ENCODE measurements around the gene OPTN. TPM values are rescaled to one million over a fixed set of nuclear protein-coding genes. Genes with fewer than 3 reads are reported as not detected.
"Not testable (repeated sequence)": the region's sequence is repeated elsewhere in the genome, so short reads cannot be mapped to it uniquely, and the experiment has no call there.

The OPTN gene
- total RNA-seq, 1 donor from 2014 or later: 36.3 TPM

DNA sequence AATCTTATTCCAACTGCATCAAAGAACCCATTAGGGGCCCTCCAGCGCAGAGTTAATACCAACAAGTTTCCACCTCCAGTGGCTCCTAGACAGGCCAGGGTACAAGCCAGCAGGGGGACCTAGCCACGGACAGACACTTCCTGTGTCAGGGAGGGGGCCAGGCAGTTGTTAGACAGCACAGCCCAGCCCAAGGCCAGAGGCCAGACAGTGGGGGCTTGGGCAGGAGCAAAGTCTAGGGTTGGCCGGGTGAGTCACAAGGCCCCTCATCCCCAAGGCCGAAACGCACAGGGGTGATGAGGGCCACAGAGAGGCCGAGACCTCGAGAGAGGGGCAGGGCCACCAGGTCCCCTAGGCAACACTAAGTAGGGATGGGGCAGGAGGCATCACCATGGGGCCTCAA is 19.3 kb upstream of the OPTN start:
- Mint-ChIP-seq H3K27me3 (ENCODE audit: unreplicated experiment) (no peaks in the 10 kb centered on the region), H3K27ac (ENCODE audit: unreplicated experiment) (no peak overlapping the region), H3K4me3 (ENCODE audit: unreplicated experiment) (no peak overlapping the region), H3K9me3 (ENCODE audit: unreplicated experiment) (peaks cover 22% of the 10 kb centered on the region), H3K36me3 (ENCODE audit: low read depth, unreplicated experiment) (peaks cover 27% of the 10 kb centered on the region), H3K4me1 (ENCODE audit: unreplicated experiment) (no peaks in the 10 kb centered on the region)
- TF ChIP-seq, protein P1, sequence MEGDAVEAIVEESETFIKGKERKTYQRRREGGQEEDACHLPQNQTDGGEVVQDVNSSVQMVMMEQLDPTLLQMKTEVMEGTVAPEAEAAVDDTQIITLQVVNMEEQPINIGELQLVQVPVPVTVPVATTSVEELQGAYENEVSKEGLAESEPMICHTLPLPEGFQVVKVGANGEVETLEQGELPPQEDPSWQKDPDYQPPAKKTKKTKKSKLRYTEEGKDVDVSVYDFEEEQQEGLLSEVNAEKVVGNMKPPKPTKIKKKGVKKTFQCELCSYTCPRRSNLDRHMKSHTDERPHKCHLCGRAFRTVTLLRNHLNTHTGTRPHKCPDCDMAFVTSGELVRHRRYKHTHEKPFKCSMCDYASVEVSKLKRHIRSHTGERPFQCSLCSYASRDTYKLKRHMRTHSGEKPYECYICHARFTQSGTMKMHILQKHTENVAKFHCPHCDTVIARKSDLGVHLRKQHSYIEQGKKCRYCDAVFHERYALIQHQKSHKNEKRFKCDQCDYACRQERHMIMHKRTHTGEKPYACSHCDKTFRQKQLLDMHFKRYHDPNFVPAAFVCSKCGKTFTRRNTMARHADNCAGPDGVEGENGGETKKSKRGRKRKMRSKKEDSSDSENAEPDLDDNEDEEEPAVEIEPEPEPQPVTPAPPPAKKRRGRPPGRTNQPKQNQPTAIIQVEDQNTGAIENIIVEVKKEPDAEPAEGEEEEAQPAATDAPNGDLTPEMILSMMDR (IDR thresholded peaks at IDR 0.05; ENCODE audit: unreplicated experiment): no peak
- DNase-seq (ENCODE audit: low spot score): no peak

DNA sequence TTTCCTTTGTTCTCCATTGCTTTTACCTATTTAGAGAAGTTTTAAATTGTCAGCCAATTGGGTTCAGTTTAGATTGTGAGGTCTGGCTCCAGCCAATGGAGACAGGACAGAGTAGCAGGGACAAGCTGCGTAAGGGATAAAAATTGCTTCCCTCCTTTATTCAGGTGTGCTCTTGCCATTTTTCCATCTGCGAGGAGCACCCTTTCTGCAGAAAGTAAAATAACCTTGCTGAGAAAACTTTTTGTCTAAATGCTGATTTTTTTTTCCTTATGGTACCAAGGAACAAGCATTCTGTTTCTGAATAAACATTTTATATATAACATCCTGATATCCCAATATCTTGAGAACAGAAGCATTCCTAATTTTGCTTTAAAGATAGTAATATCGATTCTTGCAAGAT is 16.3 kb upstream of the OPTN start:
- H3K27me3 Mint-ChIP-seq (ENCODE audit: unreplicated experiment); H3K4me1 Mint-ChIP-seq (ENCODE audit: unreplicated experiment); H3K27ac Mint-ChIP-seq (ENCODE audit: unreplicated experiment); DNase-seq (ENCODE audit: low spot score); H3K4me3 Mint-ChIP-seq (ENCODE audit: unreplicated experiment): not testable (repeated sequence)
- peaks cover 30% of the 10 kb centered on the region for H3K36me3 Mint-ChIP-seq (ENCODE audit: low read depth, unreplicated experiment)
- peaks cover 22% of the 10 kb centered on the region for H3K9me3 Mint-ChIP-seq (ENCODE audit: unreplicated experiment)

DNA sequence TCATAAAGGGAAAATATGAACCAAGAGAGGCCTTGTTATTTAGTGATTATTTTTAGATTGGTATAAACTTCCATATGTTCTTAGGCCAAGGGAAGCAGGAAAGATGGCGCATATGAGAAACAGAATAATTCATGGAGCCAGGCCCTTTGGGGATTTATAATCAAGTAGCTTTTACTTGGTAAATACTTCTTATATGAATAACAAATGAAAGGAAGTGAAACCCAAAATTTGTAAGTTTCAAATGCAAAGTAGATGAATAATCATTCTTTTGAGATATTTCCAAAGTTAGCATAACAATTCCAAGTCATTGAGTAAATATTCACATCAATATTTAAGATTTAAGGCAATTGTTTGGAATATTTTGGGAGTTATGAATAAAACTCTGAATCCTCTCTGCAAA is 13.9 kb upstream of the OPTN start:
- TF ChIP-seq, protein P1 (IDR thresholded peaks at IDR 0.05; ENCODE audit: unreplicated experiment): no peak
- no peak overlapping the region for H3K27ac Mint-ChIP-seq (ENCODE audit: unreplicated experiment)
- no peaks in the 10 kb centered on the region for H3K4me1 Mint-ChIP-seq (ENCODE audit: unreplicated experiment)
- H3K4me3 Mint-ChIP-seq (ENCODE audit: unreplicated experiment): no peak overlapping the region
- no peak for DNase-seq (ENCODE audit: low spot score)
- no peaks in the 10 kb centered on the region for H3K27me3 Mint-ChIP-seq (ENCODE audit: unreplicated experiment)
- H3K36me3 Mint-ChIP-seq (ENCODE audit: low read depth, unreplicated experiment): peaks cover 24% of the 10 kb centered on the region
- peaks cover 12% of the 10 kb centered on the region for H3K9me3 Mint-ChIP-seq (ENCODE audit: unreplicated experiment)

DNA sequence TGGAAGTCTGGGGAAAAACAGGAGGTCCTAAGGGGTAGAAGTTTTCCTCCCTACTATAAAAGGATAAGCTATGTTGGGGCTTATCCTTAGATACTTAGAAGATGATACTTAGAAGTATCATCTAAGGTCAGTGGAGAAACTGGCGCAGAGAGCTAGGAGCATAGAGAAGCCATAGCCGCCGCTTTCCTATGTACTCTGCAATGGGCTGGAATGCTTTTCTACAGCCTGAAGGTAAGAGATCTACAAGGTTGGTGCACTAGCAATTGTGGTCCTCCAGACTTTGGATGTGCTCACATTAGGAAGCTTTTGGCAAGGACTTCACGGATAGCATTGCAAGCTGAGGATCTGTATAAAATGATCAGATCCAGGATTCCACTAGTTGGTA is 12.4 kb upstream of the OPTN start:
- TF ChIP-seq, protein P1 (IDR thresholded peaks at IDR 0.05; ENCODE audit: unreplicated experiment): no peak
- Mint-ChIP-seq H3K4me3 (ENCODE audit: unreplicated experiment) (no peak overlapping the region), H3K27ac (ENCODE audit: unreplicated experiment) (no peak overlapping the region), H3K36me3 (ENCODE audit: low read depth, unreplicated experiment) (peaks cover 19% of the 10 kb centered on the region), H3K9me3 (ENCODE audit: unreplicated experiment) (peaks cover 11% of the 10 kb centered on the region), H3K27me3 (ENCODE audit: unreplicated experiment) (peaks cover 2% of the 10 kb centered on the region), H3K4me1 (ENCODE audit: unreplicated experiment) (no peaks in the 10 kb centered on the region)
- DNase-seq (ENCODE audit: low spot score): no peak

DNA sequence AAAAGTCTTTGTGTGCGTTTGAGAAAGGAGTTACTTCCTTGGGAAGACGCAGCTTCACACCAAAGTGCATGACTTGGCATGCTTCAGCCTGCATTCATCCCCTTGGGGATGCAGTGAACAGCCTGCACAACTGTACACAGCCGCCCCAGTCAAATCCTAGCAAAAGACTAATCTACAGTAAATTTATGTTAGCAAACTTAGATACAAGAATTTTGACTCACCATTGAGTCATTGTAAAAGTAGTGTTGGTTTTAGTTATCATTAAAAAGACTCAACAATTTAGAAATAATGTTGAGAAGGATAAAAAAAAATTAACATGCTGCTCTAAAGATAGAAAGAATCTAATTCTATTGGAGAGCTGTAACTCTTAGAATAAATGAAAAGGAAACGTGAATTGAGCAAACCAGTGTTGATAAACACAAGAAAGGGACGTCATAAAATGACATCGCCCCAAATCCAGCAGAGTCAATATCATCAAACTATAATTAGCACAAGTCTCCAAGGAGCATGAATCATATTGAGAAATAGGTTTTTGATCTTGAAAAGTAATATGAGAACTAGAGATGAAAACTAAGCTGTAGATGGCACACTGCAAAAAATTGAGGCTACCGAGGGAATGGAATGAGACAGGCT is 11.9 kb upstream of the OPTN start:
- H3K27me3 Mint-ChIP-seq (ENCODE audit: unreplicated experiment): peaks cover 2% of the 10 kb centered on the region

More for the DNA sequence above, 11.9 kb upstream of the OPTN start:
- Mint-ChIP-seq H3K36me3 (ENCODE audit: low read depth, unreplicated experiment) (peaks cover 19% of the 10 kb centered on the region), H3K4me1 (ENCODE audit: unreplicated experiment) (no peaks in the 10 kb centered on the region), H3K27ac (ENCODE audit: unreplicated experiment) (no peak overlapping the region), H3K4me3 (ENCODE audit: unreplicated experiment) (no peak overlapping the region), H3K9me3 (ENCODE audit: unreplicated experiment) (peaks cover 11% of the 10 kb centered on the region)
- TF ChIP-seq, protein P1 (IDR thresholded peaks at IDR 0.05; ENCODE audit: unreplicated experiment): no peak
- no peak for DNase-seq (ENCODE audit: low spot score)
